Astrocyte (in vitro differentiated cells and primary cell): ENCODE data around the gene CHCHD6. TPM values are rescaled to one million over a fixed set of nuclear protein-coding genes. Genes with fewer than 3 reads are reported as not detected.

Source experiments
- DNase-seq: peaks from one replicate; pipeline ENCODE4 v3.0.0-alpha.2; 2010; ENCODE audit warnings: low read depth
- FAIRE-seq: peaks from 2 replicates; lab custom pipeline; 2011; peaks lifted over from hg19 to GRCh38; lab: Jason Lieb, UNC
- H2AFZ ChIP-seq: 2 replicates; pipeline ENCODE4 v1.6.0; 2012; ENCODE audit warnings: low read depth, low read length, inconsistent platforms
- H3K27ac ChIP-seq: 2 replicates; pipeline ENCODE4 v1.5.1; 2011; ENCODE audit warnings: low read depth, low read length, inconsistent platforms
- H3K27me3 ChIP-seq: 2 replicates; pipeline ENCODE4 v1.6.0; 2011; ENCODE audit warnings: low read length, inconsistent platforms; ENCODE audit not compliant: insufficient read depth
- H3K36me3 ChIP-seq: 2 replicates; pipeline ENCODE4 v1.5.1; 2011; ENCODE audit warnings: low read length, inconsistent platforms; ENCODE audit not compliant: insufficient read depth
- H3K4me1 ChIP-seq: 2 replicates; pipeline ENCODE4 v1.5.1; 2011; ENCODE audit warnings: low read length, inconsistent platforms; ENCODE audit not compliant: insufficient read depth
- H3K4me2 ChIP-seq: 2 replicates; pipeline ENCODE4 v1.6.0; 2012; ENCODE audit warnings: low read length, inconsistent platforms
- H3K4me3 ChIP-seq: 2 replicates; pipeline ENCODE4 v1.5.1; 2011; ENCODE audit warnings: low read depth, mild to moderate bottlenecking, low read length, inconsistent platforms; ENCODE audit not compliant: insufficient read depth
- H3K79me2 ChIP-seq: 2 replicates; pipeline ENCODE4 v1.6.0; 2012; ENCODE audit warnings: mild to moderate bottlenecking, low read length, inconsistent platforms; ENCODE audit not compliant: insufficient read depth
- H3K9ac ChIP-seq: 2 replicates; pipeline ENCODE4 v1.6.0; 2012; ENCODE audit warnings: mild to moderate bottlenecking, low read length, inconsistent platforms
- H3K9me3 ChIP-seq: 2 replicates; pipeline ENCODE4 v1.5.1; 2012; ENCODE audit warnings: low read depth, mild to moderate bottlenecking, low read length, inconsistent platforms; ENCODE audit not compliant: insufficient read depth
- H4K20me1 ChIP-seq: 2 replicates; pipeline ENCODE4 v1.6.0; 2012; ENCODE audit warnings: low read length, inconsistent platforms; ENCODE audit not compliant: insufficient read depth
- H3K27ac Mint-ChIP-seq: one replicate; pipeline ENCODE4 v1.8.0; 2021; ENCODE audit warnings: mild to moderate bottlenecking, mixed read lengths; ENCODE audit not compliant: unreplicated experiment
- H3K27me3 Mint-ChIP-seq: one replicate; pipeline ENCODE4 v1.8.0; 2021; ENCODE audit warnings: low read depth, mixed read lengths; ENCODE audit not compliant: unreplicated experiment
- H3K36me3 Mint-ChIP-seq: one replicate; pipeline ENCODE4 v1.8.0; 2021; ENCODE audit warnings: low read depth, mixed read lengths; ENCODE audit not compliant: unreplicated experiment
- H3K4me1 Mint-ChIP-seq: one replicate; pipeline ENCODE4 v1.8.0; 2021; ENCODE audit warnings: low read depth, mixed read lengths; ENCODE audit not compliant: unreplicated experiment
- H3K4me3 Mint-ChIP-seq: one replicate; pipeline ENCODE4 v1.8.0; 2021; ENCODE audit warnings: mild to moderate bottlenecking, moderate library complexity, mixed read lengths; ENCODE audit not compliant: unreplicated experiment
- H3K9me3 Mint-ChIP-seq: one replicate; pipeline ENCODE4 v1.8.0; 2021; ENCODE audit warnings: mild to moderate bottlenecking, mixed read lengths; ENCODE audit not compliant: unreplicated experiment
- EZH2 ChIP-seq: IDR thresholded peaks from 2 replicates; pipeline ENCODE4 v1.6.1; 2012; ENCODE audit warnings: mild to moderate bottlenecking, low read length, inconsistent platforms; ENCODE audit not compliant: insufficient read depth
- total RNA-seq: library from RNA; stranded (reverse); gene quantifications from 2 replicates; pipeline ENCODE4 v1.2.1, GENCODE V29; 2021
- TF ChIP-seq, protein P1 (sequence below): IDR thresholded peaks from 2 replicates; pipeline ENCODE4 v1.5.1; 2011; ENCODE audit warnings: low read depth, mild to moderate bottlenecking, inconsistent platforms, low read length, moderate library complexity; ENCODE audit not compliant: insufficient read depth

CHCHD6 gene
- total RNA-seq, 1 donor from 2014 or later = 21.1 TPM

DNA sequence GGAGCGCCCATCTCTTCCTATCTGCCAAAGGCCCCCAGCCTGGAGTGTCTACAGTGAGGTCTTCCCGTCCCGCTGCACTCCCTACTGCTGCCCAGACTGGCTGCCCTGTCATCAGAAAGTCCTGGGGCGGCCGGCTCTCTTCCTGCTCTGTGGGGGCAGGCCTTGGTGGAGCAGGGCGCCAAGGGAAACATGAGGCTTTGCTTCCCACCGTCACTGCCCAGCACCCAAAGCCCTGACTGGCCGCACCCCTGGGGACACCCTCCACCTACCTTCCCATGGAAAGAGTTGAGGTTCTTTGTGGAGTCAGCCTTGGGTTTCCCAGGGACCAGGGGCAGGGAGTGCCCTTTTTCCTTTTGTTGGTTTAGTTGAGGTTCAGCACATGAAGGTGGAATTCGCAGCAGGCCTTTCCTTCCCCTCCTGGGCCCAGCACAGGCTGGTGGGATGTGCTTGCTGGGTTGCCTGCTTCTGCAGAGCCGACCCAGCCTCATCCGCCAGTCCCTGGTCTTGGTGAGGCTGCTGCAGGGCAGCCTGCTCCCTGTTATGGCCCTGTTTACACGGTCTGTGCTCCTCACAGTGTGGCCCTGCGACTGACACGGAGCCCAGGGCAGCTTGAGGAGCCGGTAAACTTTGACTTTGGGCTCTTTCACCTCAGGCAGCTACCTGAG, 227.0 kb downstream of the CHCHD6 start:
- H3K9me3 ChIP-seq = no peaks in the 10 kb centered on the region
- H3K27ac Mint-ChIP-seq = no peak overlapping the region
- H3K9me3 Mint-ChIP-seq = no peaks in the 10 kb centered on the region
- TF ChIP-seq, protein P1, sequence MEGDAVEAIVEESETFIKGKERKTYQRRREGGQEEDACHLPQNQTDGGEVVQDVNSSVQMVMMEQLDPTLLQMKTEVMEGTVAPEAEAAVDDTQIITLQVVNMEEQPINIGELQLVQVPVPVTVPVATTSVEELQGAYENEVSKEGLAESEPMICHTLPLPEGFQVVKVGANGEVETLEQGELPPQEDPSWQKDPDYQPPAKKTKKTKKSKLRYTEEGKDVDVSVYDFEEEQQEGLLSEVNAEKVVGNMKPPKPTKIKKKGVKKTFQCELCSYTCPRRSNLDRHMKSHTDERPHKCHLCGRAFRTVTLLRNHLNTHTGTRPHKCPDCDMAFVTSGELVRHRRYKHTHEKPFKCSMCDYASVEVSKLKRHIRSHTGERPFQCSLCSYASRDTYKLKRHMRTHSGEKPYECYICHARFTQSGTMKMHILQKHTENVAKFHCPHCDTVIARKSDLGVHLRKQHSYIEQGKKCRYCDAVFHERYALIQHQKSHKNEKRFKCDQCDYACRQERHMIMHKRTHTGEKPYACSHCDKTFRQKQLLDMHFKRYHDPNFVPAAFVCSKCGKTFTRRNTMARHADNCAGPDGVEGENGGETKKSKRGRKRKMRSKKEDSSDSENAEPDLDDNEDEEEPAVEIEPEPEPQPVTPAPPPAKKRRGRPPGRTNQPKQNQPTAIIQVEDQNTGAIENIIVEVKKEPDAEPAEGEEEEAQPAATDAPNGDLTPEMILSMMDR = no peak
- no peak for TF ChIP-seq EZH2
- H3K79me2 ChIP-seq = no peaks in the 10 kb centered on the region
- DNase-seq (no peak), FAIRE-seq (no peak)
- H3K4me3 ChIP-seq = no peak overlapping the region
- no peak overlapping the region for H3K27ac ChIP-seq
- H3K9ac ChIP-seq = no peak overlapping the region
- H3K36me3 Mint-ChIP-seq = peaks cover 8% of the 10 kb centered on the region
- H3K27me3 Mint-ChIP-seq = peaks cover 5% of the 10 kb centered on the region
- H3K36me3 ChIP-seq = no peaks in the 10 kb centered on the region
- H3K4me2 ChIP-seq = no peak overlapping the region
- H3K4me1 ChIP-seq = peaks cover 34% of the 10 kb centered on the region
- peaks cover 35% of the 10 kb centered on the region for H3K4me1 Mint-ChIP-seq
- no peaks in the 10 kb centered on the region for H3K27me3 ChIP-seq
- H4K20me1 ChIP-seq = no peaks in the 10 kb centered on the region
- no peak overlapping the region for H3K4me3 Mint-ChIP-seq
- H2AFZ ChIP-seq = no peak overlapping the region

DNA sequence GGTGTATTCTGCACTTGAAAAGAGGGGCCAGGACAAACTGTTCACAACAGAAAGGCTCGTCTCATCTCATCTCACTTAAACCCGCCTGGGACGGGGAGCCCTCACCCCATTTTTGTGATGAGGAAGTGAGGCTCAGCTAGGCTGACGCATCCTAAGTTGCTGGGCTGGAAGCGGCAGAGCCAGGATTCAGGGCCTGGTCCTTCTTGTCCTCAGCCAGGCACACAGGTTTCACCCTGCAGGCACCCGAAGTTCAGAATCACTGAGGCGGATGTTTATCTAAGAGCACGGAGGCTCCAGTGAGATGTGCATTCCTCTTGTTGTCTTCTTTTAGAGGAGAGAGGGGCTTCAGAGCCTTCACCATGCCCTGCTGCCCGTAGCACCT, 227.8 kb downstream of the CHCHD6 start:
- Mint-ChIP-seq H3K4me3 (no peak overlapping the region), H3K27me3 (peaks cover 5% of the 10 kb centered on the region), H3K4me1 (peaks cover 27% of the 10 kb centered on the region), H3K36me3 (peaks cover 8% of the 10 kb centered on the region), H3K27ac (no peak overlapping the region), H3K9me3 (no peaks in the 10 kb centered on the region)
- Histone ChIP-seq H3K4me1 (peaks cover 27% of the 10 kb centered on the region), H2AFZ (no peak overlapping the region), H3K27ac (no peak overlapping the region), H3K9me3 (no peaks in the 10 kb centered on the region), H3K4me3 (no peak overlapping the region), H4K20me1 (no peaks in the 10 kb centered on the region), H3K79me2 (no peaks in the 10 kb centered on the region), H3K36me3 (no peaks in the 10 kb centered on the region), H3K27me3 (no peaks in the 10 kb centered on the region), H3K9ac (no peak overlapping the region), H3K4me2 (peak overlapping the region; percentile 48)
- FAIRE-seq = no peak
- DNase-seq = no peak
- no peak for TF ChIP-seq EZH2
- TF ChIP-seq, protein P1 = no peak
